ENCODE measurements around the gene CLDN22.
"Not testable (repeated sequence)": the region's sequence is repeated elsewhere in the genome, so short reads cannot be mapped to it uniquely, and the experiment has no call there.

Gene CLDN22

GRCh38 chr4:183326853-183327252 is 6.8 kb upstream of the CLDN22 start:
- DNase-seq = no peak
- intact Hi-C loops (cut with DNase I; ENCODE audit: low total_unique reads) = no loop called here
- H3K27me3 ChIP-seq = no peaks in the 10 kb centered on the region
- no peak overlapping the region for H3K27ac ChIP-seq
- no peak overlapping the region for H3K4me3 ChIP-seq
- no peaks in the 10 kb centered on the region for H3K36me3 ChIP-seq
- TF ChIP-seq CTCF (IDR thresholded peaks at IDR 0.05) = no peak
- no peaks in the 10 kb centered on the region for H3K4me1 ChIP-seq
- H3K9me3 ChIP-seq = no peaks in the 10 kb centered on the region

GRCh38 chr4:183326387-183326786 is 6.3 kb upstream of the CLDN22 start:
- intact Hi-C loops (cut with DNase I; ENCODE audit: low total_unique reads); H3K9me3 ChIP-seq; H3K27me3 ChIP-seq; DNase-seq; H3K4me3 ChIP-seq; H3K4me1 ChIP-seq; H3K36me3 ChIP-seq; H3K27ac ChIP-seq: not testable (repeated sequence)

GRCh38 chr4:183324619-183325018 is 4.5 kb upstream of the CLDN22 start:
- intact Hi-C loops (cut with DNase I; ENCODE audit: low total_unique reads) = no loop called here
- Histone ChIP-seq H3K4me1 (no peaks in the 10 kb centered on the region), H3K36me3 (peaks cover 0 to 5% (median 0%) of the 10 kb centered on the region in 3 donors), H3K27ac (no peak overlapping the region), H3K4me3 (no peak overlapping the region), H3K9me3 (no peaks in the 10 kb centered on the region), H3K27me3 (no peaks in the 10 kb centered on the region)
- no peak for DNase-seq
- no peak for TF ChIP-seq CTCF (IDR thresholded peaks at IDR 0.05)

GRCh38 chr4:183324056-183324455 is 4.0 kb upstream of the CLDN22 start:
- intact Hi-C loops (cut with DNase I; ENCODE audit: low total_unique reads); DNase-seq; H3K4me3 ChIP-seq; H3K36me3 ChIP-seq; H3K9me3 ChIP-seq; H3K4me1 ChIP-seq; H3K27ac ChIP-seq; H3K27me3 ChIP-seq: not testable (repeated sequence)

- no peak for DNase-seq
These were observed 3.2 kb upstream of the CLDN22 start for GRCh38 chr4:183323295-183323694.

GRCh38 chr4:183322326-183322725 is 2.2 kb upstream of the CLDN22 start, which contains the start of gene CLDN24:
Gene CLDN24, minus strand, starts transcription at chr4:183322426. Its CDS starts 0 bp downstream, at chr4:183322426.
- no peak for TF ChIP-seq CTCF (IDR thresholded peaks at IDR 0.05)
- intact Hi-C loops (cut with DNase I; ENCODE audit: low total_unique reads) = no loop called here
- Histone ChIP-seq H3K27me3 (no peaks in the 10 kb centered on the region), H3K4me3 (no peak within 1 kb of the TSS), H3K27ac (no peak within 1 kb of the TSS), H3K36me3 (peaks cover 4 to 9% (median 5%) of the 10 kb centered on the region in 3 donors), H3K9me3 (no peaks in the 10 kb centered on the region), H3K4me1 (no peaks in the 10 kb centered on the region)
- no peak for DNase-seq

More at GRCh38 chr4:183323295-183323694, 3.2 kb upstream of the CLDN22 start:
- Histone ChIP-seq H3K36me3 (peaks cover 4 to 8% (median 5%) of the 10 kb centered on the region in 3 donors), H3K4me1 (no peaks in the 10 kb centered on the region), H3K27me3 (no peaks in the 10 kb centered on the region), H3K9me3 (no peaks in the 10 kb centered on the region), H3K27ac (no peak overlapping the region), H3K4me3 (no peak overlapping the region)
- intact Hi-C loops (cut with DNase I; ENCODE audit: low total_unique reads) = no loop called here
- TF ChIP-seq CTCF (IDR thresholded peaks at IDR 0.05) = no peak

- H3K27ac ChIP-seq = no peak overlapping the region
- intact Hi-C loops (cut with DNase I; ENCODE audit: low total_unique reads) = no loop called here
- no peak for TF ChIP-seq CTCF (IDR thresholded peaks at IDR 0.05)
These were observed 1.4 kb upstream of the CLDN22 start for GRCh38 chr4:183321516-183321915.

More at GRCh38 chr4:183321516-183321915, 1.4 kb upstream of the CLDN22 start:
- Histone ChIP-seq H3K9me3 (no peaks in the 10 kb centered on the region), H3K4me1 (no peaks in the 10 kb centered on the region), H3K36me3 (peaks cover 4 to 11% (median 5%) of the 10 kb centered on the region in 3 donors), H3K27me3 (no peaks in the 10 kb centered on the region), H3K4me3 (no peak overlapping the region)
- DNase-seq = no peak

Measured in tibial artery (tissue), 4 donors.